Skeletal muscle tissue (tissue), 4 donors: ENCODE measurements around the gene SVBP. TPM values are rescaled to one million over a fixed set of nuclear protein-coding genes. Genes with fewer than 3 reads are reported as not detected.

Experiments
- H3K27ac ChIP-seq: one replicate; pipeline ENCODE4 v1.7.0; 2013; ENCODE audit warnings: mild to moderate bottlenecking, low read depth, low read length, inconsistent platforms
- H3K27me3 ChIP-seq, 3 donors: one replicate each; pipeline ENCODE4 v1.7.0; 2013; ENCODE audit warnings: low read length in 3 of 3; ENCODE audit not compliant: control insufficient read depth in 3 of 3, insufficient read depth in 3 of 3
- H3K36me3 ChIP-seq, 3 donors: one replicate each; pipeline ENCODE4 v1.7.0; 2013; ENCODE audit warnings: low read length in 3 of 3; ENCODE audit not compliant: control insufficient read depth in 3 of 3, insufficient read depth in 3 of 3
- H3K4me1 ChIP-seq, 3 donors: one replicate each; pipeline ENCODE4 v1.7.0; 2013; ENCODE audit warnings: low read length in 3 of 3, mild to moderate bottlenecking in 3 of 3; ENCODE audit not compliant: control insufficient read depth in 3 of 3, insufficient read depth in 3 of 3
- H3K4me3 ChIP-seq, 3 donors: one replicate each; pipeline ENCODE4 v1.7.0; 2013; ENCODE audit warnings: low read length in 3 of 3
- H3K9ac ChIP-seq, 3 donors: one replicate each; pipeline ENCODE4 v1.7.0; 2013; ENCODE audit warnings: low read length in 3 of 3, mild to moderate bottlenecking in 3 of 3, moderate library complexity in 2 of 3, low read depth in 1 of 3
- H3K9me3 ChIP-seq, 3 donors: one replicate each; pipeline ENCODE4 v1.7.0; 2013; ENCODE audit warnings: low read length in 3 of 3; ENCODE audit not compliant: control insufficient read depth in 3 of 3
- total RNA-seq: library from RNA; depleted of rRNA; stranded (reverse); fragments of >200 nt; gene quantifications from one replicate; pipeline ENCODE4 v1.2.3, GENCODE V29; 2014
- donor health status: Osteomylitis.

Gene SVBP
- total RNA-seq, 1 donor from 2014 or later = 34.4 TPM

DNA sequence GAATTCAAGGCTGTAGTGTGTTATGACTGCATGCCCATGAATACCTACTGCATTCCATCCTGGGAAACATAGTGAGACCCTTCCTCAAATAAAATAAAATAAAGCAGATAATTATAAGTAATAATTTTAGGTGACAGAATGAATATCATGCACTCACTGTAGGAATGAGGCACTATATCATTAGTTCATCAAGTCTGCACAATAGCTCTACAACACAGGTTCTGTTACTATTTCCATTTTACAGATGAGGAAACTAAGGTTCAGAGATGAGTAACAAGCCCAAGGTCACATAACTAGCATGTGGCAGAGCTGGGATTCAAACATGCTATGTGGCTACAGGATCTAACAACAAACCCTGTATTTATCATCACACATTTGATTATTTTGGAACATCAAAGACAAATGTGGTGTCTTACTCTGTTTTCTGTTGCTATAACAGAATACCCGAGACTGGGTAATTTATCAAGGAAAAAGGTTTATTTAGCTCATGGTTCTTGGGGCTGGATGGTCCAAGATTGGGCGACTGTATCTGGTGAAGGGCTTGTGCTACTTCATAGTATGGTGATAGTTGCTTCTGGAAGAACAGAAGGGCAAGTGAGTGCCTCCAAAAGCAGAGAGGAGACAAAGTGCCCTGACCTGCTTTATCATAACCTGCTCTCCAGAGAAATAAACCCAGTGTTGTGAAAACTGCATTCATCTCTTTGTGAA, 24.4 kb upstream of the SVBP start:
- H3K9me3 ChIP-seq = no peaks in the 10 kb centered on the region
- H3K4me1 ChIP-seq = peaks cover 4 to 8% (median 7%) of the 10 kb centered on the region in 3 donors
- H3K27ac ChIP-seq = no peak overlapping the region
- peaks cover 0 to 7% (median 5%) of the 10 kb centered on the region in 3 donors for H3K36me3 ChIP-seq
- H3K9ac ChIP-seq = no peak overlapping the region
- no peak overlapping the region for H3K4me3 ChIP-seq
- no peaks in the 10 kb centered on the region for H3K27me3 ChIP-seq

DNA sequence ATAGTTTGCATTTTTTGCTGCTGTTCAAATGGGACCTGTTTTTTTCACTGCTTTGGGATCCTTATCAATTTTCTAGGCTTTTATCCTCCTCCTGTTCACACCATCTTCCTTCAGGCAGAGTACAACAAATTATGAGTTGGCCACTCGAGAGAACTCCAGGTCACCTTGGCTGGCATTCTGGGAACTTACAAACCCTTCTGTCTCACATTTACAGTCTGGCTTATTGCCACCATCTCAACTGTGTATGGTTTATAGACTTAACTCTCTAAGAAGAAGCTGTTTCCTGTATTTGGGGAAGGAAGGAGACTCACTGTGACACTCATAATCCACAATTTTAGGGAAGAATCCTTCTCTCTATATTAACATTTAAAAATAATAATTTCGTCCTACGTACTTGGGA, 23.8 kb upstream of the SVBP start:
- Histone ChIP-seq H3K9me3 (no peaks in the 10 kb centered on the region), H3K36me3 (peaks cover 0 to 7% (median 5%) of the 10 kb centered on the region in 3 donors), H3K4me3 (no peak overlapping the region), H3K27ac (no peak overlapping the region), H3K27me3 (no peaks in the 10 kb centered on the region), H3K4me1 (peaks cover 4 to 8% (median 7%) of the 10 kb centered on the region in 3 donors), H3K9ac (no peak overlapping the region)

DNA sequence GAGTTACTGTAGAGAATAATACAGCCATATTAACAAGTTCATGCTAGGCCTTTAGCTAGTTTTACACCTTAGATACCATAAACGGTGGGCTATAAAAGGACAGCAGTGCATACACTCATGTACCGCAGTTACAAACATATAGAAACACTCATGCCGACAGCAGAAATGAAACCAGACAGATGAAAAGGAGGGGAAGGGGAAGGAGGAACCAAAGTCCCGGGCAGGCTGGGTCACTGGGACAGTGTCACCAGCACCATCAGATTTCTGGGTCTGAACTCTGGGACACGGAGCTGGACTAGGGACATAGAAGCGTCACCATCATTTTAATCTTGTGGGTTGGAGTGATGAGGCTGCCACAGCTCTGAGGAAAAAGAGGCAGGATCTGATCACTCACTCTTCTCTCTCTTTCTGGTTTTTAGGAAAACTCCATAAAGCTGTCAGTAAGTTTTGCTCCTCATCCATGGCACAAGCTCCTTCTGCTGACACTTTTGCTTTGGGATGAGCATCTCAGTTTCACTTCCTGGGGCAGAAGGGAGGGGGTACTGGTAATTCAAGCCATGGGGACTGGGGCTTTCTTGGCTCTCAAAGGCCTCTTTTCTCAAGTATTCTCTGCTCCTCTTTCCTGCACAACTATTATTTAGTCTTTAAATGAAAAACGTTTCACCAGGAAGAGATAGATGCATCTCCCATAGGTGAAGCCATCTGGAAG, 21.4 kb upstream of the SVBP start:
- no peaks in the 10 kb centered on the region for H3K9me3 ChIP-seq
- no peak overlapping the region for H3K27ac ChIP-seq
- H3K4me3 ChIP-seq = no peak overlapping the region
- H3K36me3 ChIP-seq = peaks cover 0 to 12% (median 5%) of the 10 kb centered on the region in 3 donors
- no peak overlapping the region for H3K9ac ChIP-seq
- no peaks in the 10 kb centered on the region for H3K27me3 ChIP-seq
- peaks cover 0 to 4% (median 3%) of the 10 kb centered on the region in 3 donors for H3K4me1 ChIP-seq

DNA sequence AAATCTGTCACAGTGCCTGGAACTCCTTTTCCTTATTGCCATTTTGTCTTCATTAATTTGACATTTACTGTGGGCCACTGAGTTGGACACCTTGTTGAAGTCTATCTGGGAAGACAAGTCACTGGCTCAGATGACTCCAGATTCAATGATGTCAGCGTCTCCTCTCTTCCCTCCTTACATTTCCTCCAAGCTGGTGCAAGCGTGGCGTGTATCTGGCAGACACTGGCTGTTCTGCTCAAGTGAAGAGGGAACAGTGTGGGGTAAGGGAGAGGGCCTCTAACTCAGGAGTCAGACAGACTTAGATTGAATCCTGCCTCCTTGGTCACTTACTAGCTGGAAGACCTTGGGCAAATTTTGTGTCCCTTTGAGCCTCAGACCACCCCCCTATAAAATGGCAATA, 20.5 kb upstream of the SVBP start:
- Histone ChIP-seq H3K9ac (no peak overlapping the region), H3K36me3 (peaks cover 0 to 10% (median 5%) of the 10 kb centered on the region in 3 donors), H3K4me3 (no peak overlapping the region), H3K4me1 (peaks cover 0 to 4% (median 3%) of the 10 kb centered on the region in 3 donors), H3K27me3 (no peaks in the 10 kb centered on the region), H3K27ac (no peak overlapping the region), H3K9me3 (no peaks in the 10 kb centered on the region)

DNA sequence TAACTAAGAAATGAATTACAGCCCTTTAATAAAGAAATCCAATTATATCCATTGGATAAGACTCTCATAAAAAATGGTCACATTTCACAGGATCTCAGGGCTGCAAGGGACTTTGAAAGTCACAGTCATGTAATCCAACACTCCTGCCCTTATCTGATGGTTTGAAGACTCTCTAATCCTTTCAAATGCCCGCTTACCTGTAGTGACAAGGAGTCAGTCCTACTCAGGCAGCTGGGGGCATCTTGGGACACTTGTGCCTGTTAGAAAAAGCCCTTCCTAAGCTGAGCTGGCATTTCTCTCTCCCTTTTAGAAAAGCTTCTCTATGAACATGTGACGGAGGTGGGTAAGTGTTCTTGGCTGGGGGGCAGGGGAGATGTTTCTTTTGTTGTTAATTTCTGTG, 18.2 kb upstream of the SVBP start:
- peaks cover 7 to 12% (median 8%) of the 10 kb centered on the region in 3 donors for H3K36me3 ChIP-seq
- H3K9me3 ChIP-seq = no peaks in the 10 kb centered on the region
- no peak overlapping the region for H3K9ac ChIP-seq
- no peak overlapping the region for H3K4me3 ChIP-seq
- H3K4me1 ChIP-seq = peaks cover 0 to 3% (median 0%) of the 10 kb centered on the region in 3 donors
- no peak overlapping the region for H3K27ac ChIP-seq
- H3K27me3 ChIP-seq = no peaks in the 10 kb centered on the region

DNA sequence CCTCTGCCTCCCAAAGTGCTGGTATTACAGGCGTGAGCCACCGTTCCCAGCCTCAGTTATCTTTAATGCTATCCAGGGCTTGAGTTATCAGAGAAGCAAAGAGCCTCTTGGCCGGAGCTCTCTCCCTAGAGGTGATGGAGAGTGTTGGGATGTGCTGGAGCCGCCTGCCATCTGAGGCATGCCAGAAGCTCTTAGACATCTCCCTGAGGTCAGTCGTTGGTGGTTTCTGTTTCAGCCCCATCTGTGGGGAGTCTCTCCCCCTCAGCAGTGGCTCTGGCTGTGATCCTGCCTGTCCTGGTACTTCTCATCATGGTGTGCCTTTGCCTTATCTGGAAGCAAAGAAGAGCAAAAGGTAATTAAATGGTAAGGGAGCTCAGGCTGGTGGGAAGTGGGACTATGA, 17.6 kb upstream of the SVBP start:
- Histone ChIP-seq H3K4me3 (no peak overlapping the region), H3K9me3 (no peaks in the 10 kb centered on the region), H3K27me3 (no peaks in the 10 kb centered on the region)

DNA sequence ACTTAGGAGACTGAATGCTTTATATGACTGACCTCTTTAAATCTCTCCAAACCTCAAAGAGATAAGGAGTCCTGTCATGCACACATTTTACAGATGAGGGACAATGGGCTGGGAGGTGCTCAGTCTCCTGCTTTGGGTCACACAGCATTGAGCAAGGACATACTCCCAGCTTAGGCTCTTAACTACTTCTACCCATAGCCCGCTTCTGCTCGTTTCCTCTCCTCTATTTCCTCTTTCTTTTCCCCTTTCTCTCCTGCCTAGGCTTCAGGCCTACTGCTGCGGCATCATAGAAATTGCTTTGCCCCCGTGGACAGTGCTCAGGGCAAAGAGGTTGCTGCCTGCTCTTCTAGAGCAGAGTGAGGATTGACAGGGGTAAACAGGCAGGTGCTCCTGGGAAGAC, 16.8 kb upstream of the SVBP start:
- H3K4me3 ChIP-seq = no peak overlapping the region
- no peaks in the 10 kb centered on the region for H3K9me3 ChIP-seq
- no peaks in the 10 kb centered on the region for H3K27me3 ChIP-seq
- H3K4me1 ChIP-seq = peaks cover 0 to 3% (median 0%) of the 10 kb centered on the region in 3 donors
- peaks cover 7 to 24% (median 8%) of the 10 kb centered on the region in 3 donors for H3K36me3 ChIP-seq
- H3K9ac ChIP-seq = no peak overlapping the region
- no peak overlapping the region for H3K27ac ChIP-seq

More for the DNA sequence above, 17.6 kb upstream of the SVBP start:
- H3K36me3 ChIP-seq = peaks cover 7 to 17% (median 8%) of the 10 kb centered on the region in 3 donors
- peaks cover 0 to 3% (median 0%) of the 10 kb centered on the region in 3 donors for H3K4me1 ChIP-seq
- H3K9ac ChIP-seq = no peak overlapping the region
- H3K27ac ChIP-seq = no peak overlapping the region

DNA sequence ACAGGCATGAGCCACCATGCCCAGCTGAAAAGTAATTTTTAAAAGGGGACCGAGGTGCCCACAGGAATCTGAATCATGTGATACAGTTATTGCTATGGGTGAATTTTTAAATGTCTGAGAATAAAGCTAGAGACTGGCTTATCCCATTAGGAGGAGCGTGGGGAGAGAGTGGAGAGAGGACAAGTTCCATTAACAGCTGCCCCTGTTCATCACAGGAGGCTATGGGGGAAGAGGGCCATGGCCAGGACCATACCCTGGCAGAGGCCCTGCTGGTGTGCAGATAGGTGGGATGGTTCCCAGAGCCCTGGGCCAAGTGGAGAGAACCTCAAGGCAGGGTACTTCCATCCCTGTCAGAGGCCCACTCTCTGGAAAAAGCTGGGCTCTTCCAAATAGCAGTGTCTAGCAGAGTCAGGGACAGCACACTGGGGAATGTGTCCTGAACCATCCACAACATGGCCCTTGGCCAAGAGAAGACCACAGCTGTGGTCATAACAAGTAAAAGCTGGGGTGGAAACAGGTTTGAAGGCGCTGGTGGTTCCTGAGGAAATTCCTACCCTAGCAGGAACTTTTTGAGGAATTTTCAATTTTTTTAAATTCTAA, 15.5 kb upstream of the SVBP start:
- Histone ChIP-seq H3K36me3 (peaks cover 5 to 19% (median 7%) of the 10 kb centered on the region in 3 donors), H3K9ac (no peak overlapping the region), H3K27me3 (no peaks in the 10 kb centered on the region), H3K4me3 (no peak overlapping the region), H3K4me1 (no peaks in the 10 kb centered on the region), H3K27ac (no peak overlapping the region), H3K9me3 (no peaks in the 10 kb centered on the region)

DNA sequence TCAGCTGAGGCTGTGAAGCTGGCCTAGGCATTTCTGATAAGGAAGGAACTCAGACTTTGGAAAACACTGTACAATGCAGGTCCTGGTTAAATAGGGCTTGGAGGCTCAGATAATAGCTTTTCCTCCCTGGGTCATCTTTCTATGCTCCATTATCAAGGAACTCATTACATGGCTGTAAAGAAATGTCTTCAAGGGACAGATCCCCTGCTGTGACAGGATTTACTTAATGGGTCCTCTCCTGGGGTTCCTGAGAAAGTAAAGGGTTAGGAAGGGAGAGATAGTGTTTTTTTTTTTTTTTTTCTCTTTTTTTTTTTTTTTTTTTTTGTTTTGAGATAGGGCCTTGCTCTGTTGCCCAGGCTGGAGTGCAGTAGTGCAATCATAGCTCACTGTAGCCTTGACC, 14.1 kb upstream of the SVBP start:
- no peaks in the 10 kb centered on the region for H3K4me1 ChIP-seq
- no peak overlapping the region for H3K27ac ChIP-seq
- no peak overlapping the region for H3K9ac ChIP-seq
- no peak overlapping the region for H3K4me3 ChIP-seq
- H3K27me3 ChIP-seq = no peaks in the 10 kb centered on the region
- no peaks in the 10 kb centered on the region for H3K9me3 ChIP-seq
- H3K36me3 ChIP-seq = peaks cover 5 to 19% (median 7%) of the 10 kb centered on the region in 3 donors

DNA sequence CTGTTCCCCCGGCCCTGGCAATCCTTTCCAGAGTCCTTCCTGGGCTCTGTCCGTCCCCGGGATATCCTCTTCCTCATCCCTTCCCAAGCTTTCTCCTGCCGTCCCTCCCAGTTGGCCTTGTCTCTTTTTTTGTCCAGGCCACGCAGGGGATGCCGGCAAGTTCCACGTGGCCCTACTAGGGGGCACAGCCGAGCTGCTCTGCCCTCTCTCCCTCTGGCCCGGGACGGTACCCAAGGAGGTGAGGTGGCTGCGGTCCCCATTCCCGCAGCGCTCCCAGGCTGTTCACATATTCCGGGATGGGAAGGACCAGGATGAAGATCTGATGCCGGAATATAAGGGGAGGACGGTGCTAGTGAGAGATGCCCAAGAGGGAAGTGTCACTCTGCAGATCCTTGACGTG, 13.4 kb upstream of the SVBP start:
- Histone ChIP-seq H3K36me3 (peaks cover 5 to 19% (median 7%) of the 10 kb centered on the region in 3 donors), H3K9ac (no peak overlapping the region)

More for the DNA sequence above, 13.4 kb upstream of the SVBP start:
- no peak overlapping the region for H3K4me3 ChIP-seq
- no peaks in the 10 kb centered on the region for H3K27me3 ChIP-seq
- H3K27ac ChIP-seq = no peak overlapping the region
- no peaks in the 10 kb centered on the region for H3K4me1 ChIP-seq
- no peaks in the 10 kb centered on the region for H3K9me3 ChIP-seq
